HPDE6-E6E7 (cell line): ENCODE data around the gene POPDC2.

ENCODE experiments used
- DNase-seq: peaks from one replicate; pipeline ENCODE4 v3.0.0; 2011; ENCODE audit warnings: missing footprints; ENCODE audit errors: extremely low spot score

The POPDC2 gene

DNA sequence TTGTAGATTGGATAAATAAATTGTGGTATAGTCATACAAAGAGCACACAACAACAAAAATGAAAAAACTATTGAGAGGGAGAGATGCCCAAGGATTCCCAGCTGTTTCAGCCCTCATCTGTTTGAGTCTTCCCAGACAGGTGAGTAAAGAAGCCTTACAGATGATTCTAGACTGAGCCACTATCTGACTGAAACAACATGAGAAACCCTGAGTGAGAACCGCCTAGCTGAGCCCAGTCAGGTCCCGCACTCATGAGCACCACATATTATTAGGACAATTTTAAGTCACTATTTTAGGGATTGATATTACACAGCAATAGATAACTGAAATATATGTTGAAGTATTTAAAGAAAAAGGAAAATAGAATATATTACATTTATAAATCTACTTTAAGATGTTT is 19.0 kb downstream of the POPDC2 start:
- DNase-seq = no peak

DNA sequence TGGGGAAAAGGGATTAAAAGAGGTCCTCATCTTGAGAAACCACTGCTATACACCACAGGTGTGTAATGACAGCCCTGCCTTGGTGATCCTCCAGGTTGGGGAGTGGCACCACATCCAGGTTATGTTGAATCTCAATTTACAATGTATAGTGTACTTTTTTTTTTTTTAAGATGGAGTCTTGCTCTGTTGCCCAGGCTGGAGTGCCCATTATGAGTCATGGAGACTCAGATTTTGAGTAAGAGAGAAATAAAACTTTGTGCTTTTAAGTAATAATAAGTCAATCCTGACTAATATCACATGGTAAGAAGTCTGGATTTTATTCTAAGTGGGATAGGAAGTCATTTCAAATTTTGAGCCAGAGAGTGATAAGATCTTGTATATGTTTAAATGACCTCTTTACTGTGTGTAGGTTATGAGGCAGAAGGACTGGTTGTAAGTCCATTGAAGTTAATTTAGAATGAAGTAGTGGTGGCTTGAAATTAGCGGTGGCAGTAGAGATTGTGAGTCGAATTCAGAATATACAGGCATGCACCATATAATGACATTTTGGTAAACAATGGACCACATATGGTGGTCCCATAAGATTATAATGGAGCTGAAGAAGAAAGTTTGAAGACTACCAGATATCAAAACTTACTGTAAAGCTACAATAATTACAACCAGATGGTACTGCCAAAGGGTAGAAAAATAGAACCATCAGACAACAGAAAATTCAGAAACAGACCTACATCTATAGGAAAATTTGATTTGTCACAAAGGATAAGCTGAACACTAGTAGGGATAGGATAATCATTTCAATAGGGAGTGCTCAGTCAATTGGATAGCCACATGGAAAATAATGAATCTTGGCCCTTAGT is 20.7 kb downstream of the POPDC2 start:
- no peak for DNase-seq

DNA sequence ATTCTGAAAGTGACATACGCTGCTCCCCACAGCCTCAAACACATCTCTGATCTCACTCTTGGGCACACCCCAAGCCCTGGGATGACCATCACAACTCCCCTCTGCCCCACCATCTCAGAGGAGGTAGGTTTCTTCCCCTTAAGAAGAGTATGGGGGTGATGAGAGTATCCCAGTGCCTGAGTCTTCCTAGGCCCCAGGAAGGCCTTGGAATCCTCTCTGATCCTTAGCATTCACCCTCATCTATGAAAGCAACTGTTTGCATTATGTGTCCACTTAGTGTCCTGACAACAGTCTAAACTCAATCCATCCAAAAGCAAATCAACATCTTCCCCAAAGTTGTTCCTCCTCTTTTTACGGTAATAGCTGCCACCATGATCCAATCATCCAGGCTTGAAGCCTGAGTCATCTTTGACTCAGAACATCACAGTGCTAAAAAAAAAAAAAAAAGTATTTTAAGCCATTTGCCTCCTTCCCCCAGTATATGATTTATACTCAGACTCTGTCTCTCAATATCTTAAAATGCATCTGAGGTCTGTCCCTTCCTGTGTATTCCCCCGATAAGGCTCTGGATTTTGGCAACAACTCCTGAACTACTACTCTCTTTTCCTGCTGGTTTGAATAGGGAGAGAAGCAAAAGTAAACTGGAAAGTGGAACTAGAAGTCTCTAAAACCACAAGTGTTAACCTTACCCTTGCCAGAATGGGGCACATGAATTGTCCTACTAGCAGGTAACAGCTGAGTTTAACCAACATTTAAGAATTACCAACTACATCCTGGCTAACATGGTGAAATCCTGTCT is 22.5 kb downstream of the POPDC2 start:
- DNase-seq = peak; percentile 60

DNA sequence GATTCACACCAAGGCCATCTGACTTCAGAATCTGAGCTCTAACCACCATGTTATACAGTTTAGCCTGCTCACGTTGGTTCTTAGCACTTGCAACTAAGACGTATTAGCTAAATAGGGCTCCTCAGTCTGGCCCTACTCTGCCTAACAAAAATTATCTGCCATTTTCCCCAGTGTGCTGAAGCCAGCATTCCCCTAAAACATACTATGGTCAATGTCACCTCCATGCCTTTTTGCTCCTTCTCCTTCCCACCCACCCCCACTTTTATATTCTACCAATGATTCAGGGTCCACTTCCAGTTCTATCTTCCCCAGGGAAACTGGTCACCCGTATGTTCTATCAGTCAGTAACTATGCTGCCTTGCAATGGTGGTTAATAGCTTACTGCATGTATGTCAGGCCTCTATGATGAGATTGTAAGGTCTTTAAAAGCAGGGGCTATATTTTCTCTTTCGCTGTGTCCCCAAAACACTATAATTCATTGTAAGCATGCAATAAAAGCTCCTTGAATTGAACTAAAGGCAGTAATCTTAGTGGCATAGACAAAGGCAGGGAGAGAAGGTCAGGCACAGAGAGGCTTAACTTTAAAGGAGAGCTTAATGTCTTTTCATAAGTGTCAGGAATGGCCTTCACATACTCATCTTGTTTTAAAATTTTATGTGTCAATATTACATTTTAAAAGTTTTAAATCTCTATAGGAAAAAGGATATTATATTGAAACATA is 23.3 kb downstream of the POPDC2 start:
- DNase-seq = no peak

DNA sequence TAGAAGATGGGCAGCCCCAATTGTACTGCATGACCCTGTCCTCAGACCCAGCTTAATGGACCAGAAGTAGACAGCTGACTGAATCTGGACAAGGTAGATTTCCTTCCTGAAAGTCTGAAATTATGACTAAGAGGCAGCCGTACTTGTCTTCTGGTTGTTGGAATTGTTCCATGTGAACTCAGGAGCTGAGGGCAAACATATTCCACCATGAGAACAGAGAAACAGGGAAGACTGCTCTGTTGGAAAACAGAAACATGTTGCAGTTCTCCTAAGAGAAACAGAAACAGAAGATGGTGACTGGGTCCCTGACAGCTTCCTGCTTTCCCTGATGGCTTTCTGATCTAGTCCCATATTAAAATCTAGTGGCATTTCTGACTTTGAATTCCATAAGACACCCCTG is 24.1 kb downstream of the POPDC2 start:
- no peak for DNase-seq

DNA sequence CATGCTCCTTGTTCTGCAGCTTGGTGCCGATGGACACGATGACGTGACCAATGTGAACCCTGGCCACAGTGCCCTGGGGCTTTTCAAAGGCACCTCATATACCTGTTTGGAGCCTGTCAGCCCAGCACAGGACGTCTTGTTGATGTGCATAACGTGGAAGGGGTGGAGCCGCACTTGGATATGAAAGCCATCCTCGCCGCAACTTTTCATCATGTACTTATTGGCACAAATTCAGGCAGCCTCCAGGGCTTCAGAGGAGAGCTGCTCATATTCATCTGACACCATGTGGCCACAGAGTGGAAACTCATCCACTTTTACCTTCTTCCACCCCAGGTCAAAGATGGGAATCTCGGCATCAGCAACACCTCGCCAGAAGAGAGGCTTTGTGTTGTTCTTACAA is 24.7 kb downstream of the POPDC2 start:
- DNase-seq = no peak

DNA sequence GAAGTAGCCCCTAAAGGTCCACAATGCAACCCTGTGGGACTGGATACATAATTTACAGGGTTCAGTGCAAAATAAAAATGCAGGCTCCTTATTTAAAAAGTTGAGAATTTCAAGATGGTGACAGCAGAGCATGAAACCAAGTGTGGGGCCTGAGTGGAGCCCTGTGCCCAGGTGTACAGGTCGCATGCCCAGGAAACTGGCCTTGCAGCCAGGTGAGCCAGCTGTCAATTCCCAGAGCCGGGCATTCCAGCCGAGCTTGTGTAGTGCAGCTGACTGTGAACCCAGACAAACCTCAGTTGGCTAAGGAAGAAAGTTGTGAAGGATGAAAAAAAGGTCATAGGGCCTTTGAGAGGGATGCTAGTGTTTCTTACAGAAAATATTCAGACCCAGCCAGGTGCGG is 27.6 kb downstream of the POPDC2 start:
- no peak for DNase-seq

DNA sequence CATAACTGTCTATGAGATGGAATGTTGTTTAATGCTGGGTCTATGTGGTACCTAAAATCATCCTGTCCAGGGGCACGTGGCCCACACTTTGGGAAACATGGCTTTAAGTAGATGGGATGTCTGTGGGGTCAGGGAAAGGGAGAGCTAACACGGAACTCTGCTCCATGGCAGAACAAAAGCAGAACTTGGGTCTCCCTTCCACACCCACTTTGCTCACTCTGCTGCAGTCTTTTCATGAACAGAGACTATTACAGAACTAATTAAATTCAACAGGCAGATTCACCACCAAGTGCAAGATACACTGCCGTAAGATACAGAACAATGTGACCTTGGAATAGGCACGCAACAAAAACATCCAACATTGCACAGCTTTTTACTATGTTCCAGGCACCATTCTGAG is 28.2 kb downstream of the POPDC2 start:
- DNase-seq = no peak

DNA sequence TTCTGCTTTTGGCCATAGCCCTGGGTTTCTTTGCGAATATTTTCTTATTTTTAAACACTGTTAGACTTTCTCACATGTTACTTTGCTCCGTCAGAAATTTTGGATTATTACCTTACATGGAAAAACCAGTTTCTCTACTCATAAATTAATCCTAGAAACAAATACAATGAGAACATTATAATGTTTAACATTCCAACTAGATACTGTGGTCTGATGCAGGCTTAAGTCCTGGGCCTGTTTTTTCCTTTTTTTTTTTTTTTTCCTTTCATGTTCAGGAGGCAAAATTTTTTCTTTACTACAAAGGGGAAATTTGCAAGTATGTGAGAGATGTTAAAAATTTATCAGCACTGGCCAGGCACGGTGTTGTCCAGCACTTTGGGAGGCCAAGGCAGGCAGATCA is 28.9 kb downstream of the POPDC2 start:
- no peak for DNase-seq

DNA sequence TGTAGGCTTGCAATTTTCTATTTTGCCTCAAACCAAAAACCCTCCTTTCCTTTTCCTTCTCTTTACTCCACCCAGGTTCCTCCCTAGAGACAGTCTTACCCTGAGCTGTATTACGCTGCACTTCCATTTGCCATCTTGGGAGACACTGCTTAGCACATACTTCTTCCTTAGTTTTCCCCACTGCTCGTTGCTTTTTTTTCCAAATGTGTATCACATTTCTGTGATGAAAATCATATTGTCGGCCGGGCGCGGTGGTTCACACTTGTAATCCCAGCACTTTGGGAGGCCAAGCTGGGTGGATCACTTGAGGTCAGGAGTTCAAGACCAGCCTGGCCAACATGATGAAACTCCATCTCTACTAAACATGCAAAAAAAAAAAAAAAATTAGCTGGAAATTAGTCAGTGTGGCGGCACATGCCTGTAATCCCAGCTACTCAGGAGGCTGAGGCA is 29.5 kb downstream of the POPDC2 start:
- no peak for DNase-seq

DNA sequence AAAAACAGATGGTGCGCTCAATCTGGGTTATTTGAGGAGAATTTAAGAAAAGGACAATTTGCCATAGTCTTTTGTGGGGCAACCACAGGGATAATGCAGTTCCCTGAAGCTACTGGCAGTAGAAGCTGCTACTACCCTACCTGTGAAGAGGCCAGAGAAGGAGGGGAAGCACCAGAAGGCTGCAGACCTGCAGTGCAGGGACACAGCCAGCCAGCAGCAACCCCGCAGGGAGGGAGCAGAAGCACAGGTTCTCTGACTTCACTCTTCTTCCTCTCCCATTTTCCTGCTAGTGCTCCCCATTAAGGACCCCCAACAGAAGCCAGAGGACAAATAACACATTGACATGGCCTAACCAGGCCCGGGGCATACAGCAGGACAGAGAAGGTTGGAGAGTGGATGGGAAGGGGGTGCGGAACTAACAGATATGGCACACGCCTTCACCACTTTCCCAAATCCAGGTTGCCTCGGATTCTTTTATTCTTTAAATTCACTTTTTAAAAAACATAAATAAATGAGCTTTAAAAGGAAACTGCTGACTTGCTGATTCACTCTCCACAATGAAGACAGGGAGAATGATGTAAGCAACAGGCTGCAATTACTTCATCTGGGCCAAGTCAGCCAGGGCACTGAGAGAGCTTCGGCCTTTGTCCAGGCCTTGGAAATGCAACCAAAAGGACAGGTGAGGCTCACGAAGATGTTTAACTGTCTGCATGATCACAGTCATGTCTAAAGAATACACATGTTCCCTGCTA is 30.1 kb downstream of the POPDC2 start:
- DNase-seq = no peak

DNA sequence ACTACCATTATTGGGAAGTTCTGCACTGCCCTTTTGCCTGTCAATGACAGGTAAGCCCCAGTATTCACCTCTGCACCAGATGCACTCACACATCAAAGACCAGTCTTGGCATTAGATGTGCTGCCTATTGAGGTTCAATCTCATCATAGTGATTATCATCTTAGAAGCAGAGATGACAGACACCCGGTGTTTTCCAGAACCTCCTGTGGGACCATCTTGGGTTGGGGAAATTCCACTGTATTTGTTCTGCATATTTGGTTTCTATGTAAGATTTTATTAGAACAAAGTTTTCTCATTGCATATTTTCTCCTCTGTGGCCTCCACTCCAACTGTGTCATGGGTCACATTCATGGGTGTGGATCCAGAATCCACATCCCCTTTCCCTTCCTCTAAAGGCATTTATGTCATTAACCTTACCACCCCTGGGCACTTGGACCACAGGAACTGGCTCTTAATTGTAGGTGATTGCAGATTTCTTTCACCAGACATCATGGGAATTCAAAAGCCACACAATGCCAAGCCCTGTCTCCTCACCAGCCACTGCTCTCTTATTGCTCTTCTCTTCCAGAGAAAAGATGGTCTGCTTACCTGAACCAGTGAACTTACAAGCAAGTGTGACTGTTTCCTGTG is 31.5 kb downstream of the POPDC2 start:
- DNase-seq = no peak

DNA sequence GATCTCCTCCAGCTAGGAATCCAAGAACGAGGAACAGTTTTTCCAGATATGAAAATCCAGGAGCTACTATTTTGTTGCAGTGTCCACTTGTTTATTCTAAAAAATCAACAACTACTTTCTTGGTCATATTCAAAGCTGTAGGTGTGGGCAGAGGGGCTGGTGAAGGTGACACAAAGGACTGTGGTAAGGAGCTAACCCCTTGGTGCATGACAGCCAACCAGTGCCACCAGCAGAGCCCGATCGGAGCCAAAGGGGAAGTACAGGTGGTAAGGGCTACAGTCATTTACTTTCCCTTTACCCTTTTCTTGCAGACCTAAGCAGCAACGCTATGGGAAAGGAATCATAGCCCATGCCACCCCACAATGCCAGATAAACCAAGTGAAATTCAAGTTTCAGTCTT is 32.0 kb downstream of the POPDC2 start:
- no peak for DNase-seq

DNA sequence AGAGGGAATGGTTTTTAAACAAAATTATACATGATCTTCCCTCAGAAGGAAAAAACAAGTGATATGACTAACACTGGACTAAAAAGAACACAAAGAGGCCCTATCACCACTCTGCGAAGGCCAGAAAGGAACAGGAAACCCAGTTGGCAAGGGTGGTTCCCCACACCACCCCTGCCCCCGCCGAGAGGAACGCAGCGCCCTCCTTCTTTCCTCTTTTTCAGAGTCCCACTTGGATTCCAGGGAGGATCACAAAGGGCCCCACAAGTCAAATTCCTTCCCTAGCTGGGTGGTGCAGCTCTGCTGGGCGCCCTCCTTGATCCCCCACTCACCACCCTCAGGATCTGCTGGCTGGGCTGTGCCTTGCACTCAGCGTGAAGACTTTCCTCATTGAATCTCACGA is 32.9 kb downstream of the POPDC2 start:
- DNase-seq = no peak

DNA sequence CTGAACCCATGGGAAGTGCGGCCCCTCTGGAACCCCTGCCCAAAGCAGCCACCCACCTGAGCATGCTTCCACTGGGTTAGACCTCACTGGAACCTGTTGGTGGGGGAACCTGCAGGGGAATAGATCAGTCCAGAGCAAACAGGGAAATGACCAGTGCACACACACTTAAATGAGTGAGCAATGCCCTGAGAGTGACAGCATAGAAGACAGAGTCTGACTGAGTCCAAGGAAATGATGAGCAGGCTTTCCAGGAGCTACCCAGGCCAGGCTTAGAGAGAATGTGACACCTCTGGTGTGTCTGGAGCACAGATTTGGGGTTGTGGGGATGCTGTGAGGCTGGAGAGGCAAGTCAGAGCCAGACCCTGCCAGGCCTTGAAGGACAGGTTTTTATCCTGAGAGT is 34.2 kb downstream of the POPDC2 start:
- no peak for DNase-seq

DNA sequence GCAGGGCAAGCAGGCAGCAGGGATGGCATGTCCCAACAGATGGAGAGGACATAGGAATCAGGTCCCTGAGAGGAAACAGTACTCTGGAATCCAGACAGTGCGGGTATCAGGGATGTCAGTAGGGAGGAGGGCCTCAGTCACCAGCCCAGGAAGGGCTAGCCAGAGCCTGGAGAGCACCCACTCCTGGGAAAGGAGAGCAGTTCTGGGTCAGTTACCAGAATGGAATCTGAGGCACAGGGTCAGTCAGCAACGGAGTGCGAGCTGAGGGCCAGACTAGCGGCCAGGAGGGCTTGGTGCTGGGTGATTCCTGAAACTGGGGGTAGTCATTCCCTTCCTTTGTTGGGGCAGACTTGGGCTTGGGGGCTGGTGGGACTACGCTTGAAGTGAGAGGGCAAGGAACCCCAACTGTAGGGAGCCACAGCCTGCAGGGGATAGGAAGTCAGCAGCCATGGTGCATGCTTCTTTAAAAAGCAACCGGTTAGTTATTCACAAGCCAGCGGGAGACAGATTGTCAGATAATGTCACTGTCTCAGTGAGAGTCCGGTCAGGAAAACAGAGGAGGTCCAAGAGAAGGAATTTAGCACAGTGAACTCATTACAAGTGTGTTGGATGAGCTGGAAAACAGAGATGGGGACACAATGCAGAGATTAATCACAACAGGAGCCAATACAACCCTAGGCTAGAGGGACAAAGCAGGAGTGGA is 34.8 kb downstream of the POPDC2 start:
- DNase-seq = no peak

DNA sequence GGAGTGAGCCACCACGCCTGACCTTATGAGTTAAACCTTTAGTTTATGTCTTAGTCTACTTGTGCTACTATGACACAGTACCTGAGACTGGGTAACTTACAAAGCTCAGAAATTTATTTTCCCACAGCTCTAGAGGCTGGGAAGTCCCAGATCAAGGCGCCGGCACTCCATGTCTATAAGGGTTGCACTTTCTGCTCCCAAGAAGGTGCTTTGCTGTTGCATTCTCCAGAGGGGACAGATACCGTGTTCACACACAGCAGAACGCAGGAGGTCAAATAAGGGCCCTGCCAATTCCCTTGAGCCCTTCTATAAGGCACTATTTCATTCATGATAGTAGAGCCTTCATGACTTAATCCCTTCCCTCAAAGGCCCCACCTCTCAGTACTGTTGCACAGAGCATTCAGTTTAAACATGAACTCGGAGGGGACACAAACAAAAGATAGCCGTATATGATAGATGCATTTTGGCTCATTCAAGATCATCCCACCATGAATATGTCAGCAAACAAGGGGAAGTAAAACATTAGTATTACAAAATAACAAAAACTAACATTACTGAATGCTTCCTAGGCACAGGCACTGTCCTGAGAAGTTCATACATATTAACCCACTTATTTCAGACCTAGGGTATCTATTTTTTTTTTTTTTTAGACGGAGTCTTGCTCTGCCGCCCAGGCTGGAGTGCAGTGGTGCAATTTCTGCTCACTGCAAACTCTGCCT is 36.2 kb downstream of the POPDC2 start:
- no peak for DNase-seq

DNA sequence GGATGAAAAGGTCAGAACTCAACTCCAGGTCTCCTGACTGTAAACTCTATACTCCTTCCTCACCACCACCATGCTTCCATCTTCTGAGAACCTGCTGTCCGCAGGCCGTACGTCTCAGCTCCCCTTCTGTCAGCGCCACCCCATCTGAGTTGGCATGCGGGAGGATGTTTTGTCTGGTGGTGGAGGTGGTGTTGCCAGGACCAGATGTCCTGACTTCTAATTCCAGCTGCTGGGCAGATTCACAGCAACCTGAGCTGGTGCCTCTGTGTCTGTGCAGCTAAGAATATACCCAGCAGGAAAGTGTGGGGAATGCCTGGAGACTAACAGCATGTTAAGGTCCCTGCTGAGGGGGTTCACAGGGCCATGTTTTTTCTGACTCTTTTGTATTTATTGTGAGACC is 39.5 kb downstream of the POPDC2 start:
- DNase-seq = no peak

DNA sequence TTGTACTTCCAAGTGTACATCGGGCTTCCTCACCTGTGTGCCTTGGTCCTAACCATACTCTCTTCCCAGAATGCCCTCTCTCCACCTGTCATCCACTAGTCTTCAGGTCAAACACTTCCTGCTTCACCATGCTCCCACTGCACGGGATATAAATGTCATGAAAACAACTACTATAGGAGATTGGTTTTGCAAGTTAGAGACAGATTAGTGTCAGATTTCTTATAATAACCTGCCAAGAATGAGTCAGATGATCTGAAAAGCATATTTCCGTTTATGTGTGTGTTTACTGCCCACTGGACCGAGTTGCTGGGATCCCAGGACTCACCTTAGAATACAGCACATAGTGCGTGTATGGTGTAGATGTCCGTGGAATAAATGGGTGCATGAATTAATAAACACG is 41.3 kb downstream of the POPDC2 start:
- DNase-seq = no peak

DNA sequence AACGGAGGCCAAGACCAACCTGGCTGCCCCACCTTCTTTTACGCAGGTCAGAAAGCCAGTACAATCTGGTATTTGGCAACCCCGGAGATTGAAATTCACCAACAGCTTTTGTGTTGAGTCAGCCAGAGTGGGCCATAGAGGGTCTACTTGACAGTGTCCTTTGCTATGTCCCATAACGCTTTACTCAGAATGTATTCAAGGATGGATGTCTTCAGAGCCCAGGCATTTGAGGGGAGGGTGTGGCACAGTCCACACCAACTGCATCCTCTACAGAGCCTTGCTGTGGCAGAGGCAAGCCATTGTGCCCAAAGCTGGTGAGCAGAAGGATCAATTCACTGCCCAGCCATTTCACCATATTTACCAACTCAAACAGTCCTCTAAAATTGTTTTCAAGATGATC is 44.3 kb downstream of the POPDC2 start:
- no peak for DNase-seq
